HL-60 (cell line): Measurements from ENCODE around the gene SCAI.

Source experiments
- GABPA ChIP-seq: IDR thresholded peaks from 2 replicates; pipeline ENCODE4 v1.6.1; 2012; ENCODE audit warnings: low read depth
- POLR2AphosphoS5 ChIP-seq: IDR thresholded peaks from 2 replicates; pipeline ENCODE4 v1.6.1; 2012; ENCODE audit warnings: low read depth
- SPI1 ChIP-seq: IDR thresholded peaks from 2 replicates; pipeline ENCODE4 v1.6.1; 2012; ENCODE audit warnings: low read depth, mild to moderate bottlenecking, borderline replicate concordance
- TF ChIP-seq, protein P1 (sequence below): IDR thresholded peaks from one replicate; pipeline ENCODE4 v1.5.1; 2011; ENCODE audit warnings: low read length, control low read depth, inconsistent platforms; ENCODE audit not compliant: insufficient read depth
- TF ChIP-seq, protein P2 (sequence below): IDR thresholded peaks from 2 replicates; pipeline ENCODE4 v1.6.1; 2012; ENCODE audit warnings: low read depth; ENCODE audit not compliant: insufficient replicate concordance

DNA sequence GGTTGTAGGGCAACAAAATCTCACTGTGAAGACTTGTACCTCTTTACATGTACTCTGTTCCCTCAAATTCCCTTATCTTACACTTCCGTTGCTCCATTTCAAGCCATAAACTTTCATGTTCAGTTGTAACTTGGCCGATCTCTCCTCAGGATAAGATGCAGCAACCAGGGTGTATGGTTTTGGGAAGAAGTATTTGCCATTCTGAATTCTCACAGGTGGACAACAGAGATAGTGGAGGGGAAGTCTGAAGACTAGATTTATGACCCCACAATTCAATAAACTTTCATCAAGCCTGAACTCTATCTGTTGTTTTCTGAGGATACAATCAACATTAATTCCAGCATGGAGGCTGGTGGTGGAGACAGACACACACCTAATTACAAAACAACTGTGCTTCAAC is 229.9 kb downstream of the SCAI start:
- TF ChIP-seq, protein P1, sequence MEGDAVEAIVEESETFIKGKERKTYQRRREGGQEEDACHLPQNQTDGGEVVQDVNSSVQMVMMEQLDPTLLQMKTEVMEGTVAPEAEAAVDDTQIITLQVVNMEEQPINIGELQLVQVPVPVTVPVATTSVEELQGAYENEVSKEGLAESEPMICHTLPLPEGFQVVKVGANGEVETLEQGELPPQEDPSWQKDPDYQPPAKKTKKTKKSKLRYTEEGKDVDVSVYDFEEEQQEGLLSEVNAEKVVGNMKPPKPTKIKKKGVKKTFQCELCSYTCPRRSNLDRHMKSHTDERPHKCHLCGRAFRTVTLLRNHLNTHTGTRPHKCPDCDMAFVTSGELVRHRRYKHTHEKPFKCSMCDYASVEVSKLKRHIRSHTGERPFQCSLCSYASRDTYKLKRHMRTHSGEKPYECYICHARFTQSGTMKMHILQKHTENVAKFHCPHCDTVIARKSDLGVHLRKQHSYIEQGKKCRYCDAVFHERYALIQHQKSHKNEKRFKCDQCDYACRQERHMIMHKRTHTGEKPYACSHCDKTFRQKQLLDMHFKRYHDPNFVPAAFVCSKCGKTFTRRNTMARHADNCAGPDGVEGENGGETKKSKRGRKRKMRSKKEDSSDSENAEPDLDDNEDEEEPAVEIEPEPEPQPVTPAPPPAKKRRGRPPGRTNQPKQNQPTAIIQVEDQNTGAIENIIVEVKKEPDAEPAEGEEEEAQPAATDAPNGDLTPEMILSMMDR: no peak
- TF ChIP-seq, protein P2, sequence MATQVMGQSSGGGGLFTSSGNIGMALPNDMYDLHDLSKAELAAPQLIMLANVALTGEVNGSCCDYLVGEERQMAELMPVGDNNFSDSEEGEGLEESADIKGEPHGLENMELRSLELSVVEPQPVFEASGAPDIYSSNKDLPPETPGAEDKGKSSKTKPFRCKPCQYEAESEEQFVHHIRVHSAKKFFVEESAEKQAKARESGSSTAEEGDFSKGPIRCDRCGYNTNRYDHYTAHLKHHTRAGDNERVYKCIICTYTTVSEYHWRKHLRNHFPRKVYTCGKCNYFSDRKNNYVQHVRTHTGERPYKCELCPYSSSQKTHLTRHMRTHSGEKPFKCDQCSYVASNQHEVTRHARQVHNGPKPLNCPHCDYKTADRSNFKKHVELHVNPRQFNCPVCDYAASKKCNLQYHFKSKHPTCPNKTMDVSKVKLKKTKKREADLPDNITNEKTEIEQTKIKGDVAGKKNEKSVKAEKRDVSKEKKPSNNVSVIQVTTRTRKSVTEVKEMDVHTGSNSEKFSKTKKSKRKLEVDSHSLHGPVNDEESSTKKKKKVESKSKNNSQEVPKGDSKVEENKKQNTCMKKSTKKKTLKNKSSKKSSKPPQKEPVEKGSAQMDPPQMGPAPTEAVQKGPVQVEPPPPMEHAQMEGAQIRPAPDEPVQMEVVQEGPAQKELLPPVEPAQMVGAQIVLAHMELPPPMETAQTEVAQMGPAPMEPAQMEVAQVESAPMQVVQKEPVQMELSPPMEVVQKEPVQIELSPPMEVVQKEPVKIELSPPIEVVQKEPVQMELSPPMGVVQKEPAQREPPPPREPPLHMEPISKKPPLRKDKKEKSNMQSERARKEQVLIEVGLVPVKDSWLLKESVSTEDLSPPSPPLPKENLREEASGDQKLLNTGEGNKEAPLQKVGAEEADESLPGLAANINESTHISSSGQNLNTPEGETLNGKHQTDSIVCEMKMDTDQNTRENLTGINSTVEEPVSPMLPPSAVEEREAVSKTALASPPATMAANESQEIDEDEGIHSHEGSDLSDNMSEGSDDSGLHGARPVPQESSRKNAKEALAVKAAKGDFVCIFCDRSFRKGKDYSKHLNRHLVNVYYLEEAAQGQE: no peak
- no peak for TF ChIP-seq POLR2AphosphoS5
- no peak for TF ChIP-seq GABPA
- no peak for TF ChIP-seq SPI1
